HEK293 (cell line): ENCODE measurements around the gene GNG7.

Source experiments
- CTCF ChIA-PET: fragments of 350-600 bp; formaldehyde crosslinking; extraction: SDS; loops from one replicate; lab custom pipeline; 2021; ENCODE audit warnings: antibody characterized with exemption; lab: Yijun Ruan, JAX
- POLR2A ChIA-PET: fragments of 300-600 bp; formaldehyde crosslinking; extraction: SDS; loops from one replicate; lab custom pipeline; 2020; ENCODE audit warnings: antibody characterized with exemption, inconsistent platforms; lab: Yijun Ruan, JAX
- H3K27ac ChIP-seq: fragments of 200-500 bp; sonication (Bioruptor generic); 2 replicates; pipeline ENCODE4 v1.5.1; 2014; ENCODE audit warnings: low read depth, low read length, control low read depth, inconsistent platforms; ENCODE audit errors: extremely low read depth
- H3K36me3 ChIP-seq, 2 experiments: fragments of 200-500 bp in 1 of 2; sonication (Bioruptor generic) in 1 of 2; 1 replicate in 1 of 2; 2 replicates in 1 of 2; pipeline ENCODE4 v1.5.1; 2014 to 2017; ENCODE audit warnings: inconsistent platforms in 2 of 2, low read length in 2 of 2; ENCODE audit not compliant: control insufficient read depth in 2 of 2, insufficient read depth in 1 of 2
- H3K4me1 ChIP-seq: fragments of 200-500 bp; sonication (Bioruptor generic); 2 replicates; pipeline ENCODE4 v1.5.1; 2014; ENCODE audit warnings: mild to moderate bottlenecking, low read length, inconsistent platforms; ENCODE audit not compliant: control insufficient read depth, insufficient read depth
- H3K4me3 ChIP-seq: 2 replicates; pipeline ENCODE4 v1.5.1; 2011; ENCODE audit warnings: low read depth, mild to moderate bottlenecking, control low read depth, low read length, moderate library complexity
- H3K9me3 ChIP-seq: fragments of 200-500 bp; sonication (Bioruptor generic); 2 replicates; pipeline ENCODE4 v1.5.1; 2014; ENCODE audit warnings: low read depth, low read length, inconsistent platforms; ENCODE audit not compliant: control insufficient read depth, insufficient read depth
- HIC1 ChIP-seq: fragments of 450-650 bp; formaldehyde crosslinking; IDR thresholded peaks from 2 replicates; pipeline ENCODE4 v1.5.1; 2016; ENCODE audit warnings: missing biosample characterization, missing genetic modification characterization
- MZF1 ChIP-seq: fragments of 450-650 bp; formaldehyde crosslinking; IDR thresholded peaks from 2 replicates; pipeline ENCODE4 v1.5.1; 2017; ENCODE audit warnings: missing biosample characterization, missing genetic modification characterization, borderline replicate concordance
- PRDM2 ChIP-seq: fragments of 450-650 bp; formaldehyde crosslinking; IDR thresholded peaks from 2 replicates; pipeline ENCODE4 v1.5.1; 2016; ENCODE audit warnings: missing biosample characterization, missing genetic modification characterization, borderline replicate concordance
- PRDM6 ChIP-seq: fragments of 450-650 bp; formaldehyde crosslinking; IDR thresholded peaks from 2 replicates; pipeline ENCODE4 v1.5.1; 2017; ENCODE audit warnings: missing biosample characterization, missing genetic modification characterization
- RBAK ChIP-seq: fragments of 450-650 bp; formaldehyde crosslinking; IDR thresholded peaks from 2 replicates; pipeline ENCODE4 v1.5.1; 2016; ENCODE audit warnings: missing biosample characterization, missing genetic modification characterization
- SCRT2 ChIP-seq: fragments of 450-650 bp; formaldehyde crosslinking; IDR thresholded peaks from 2 replicates; pipeline ENCODE4 v1.5.1; 2016; ENCODE audit warnings: missing biosample characterization, missing genetic modification characterization
- SETDB1 ChIP-seq: IDR thresholded peaks from one replicate; pipeline ENCODE4 v1.6.1; 2017; ENCODE audit warnings: mild to moderate bottlenecking, low read length, moderate library complexity, mixed read lengths; ENCODE audit not compliant: insufficient read length
- SP7 ChIP-seq: fragments of 450-650 bp; formaldehyde crosslinking; IDR thresholded peaks from 2 replicates; pipeline ENCODE4 v1.5.1; 2016; ENCODE audit warnings: missing biosample characterization, missing genetic modification characterization
- ZBTB7A ChIP-seq: fragments of 450-650 bp; formaldehyde crosslinking; IDR thresholded peaks from 2 replicates; pipeline ENCODE4 v1.5.1; 2016; ENCODE audit warnings: low read depth, missing biosample characterization, missing genetic modification characterization
- ZFP3 ChIP-seq: fragments of 450-650 bp; formaldehyde crosslinking; IDR thresholded peaks from 2 replicates; pipeline ENCODE4 v1.5.1; 2016; ENCODE audit warnings: low read depth, missing biosample characterization, missing genetic modification characterization
- ZNF184 ChIP-seq: fragments of 450-650 bp; IDR thresholded peaks from 2 replicates; pipeline ENCODE4 v1.5.1; 2018; ENCODE audit warnings: missing biosample characterization, mild to moderate bottlenecking, missing genetic modification characterization
- ZNF221 ChIP-seq: fragments of 450-650 bp; formaldehyde crosslinking; IDR thresholded peaks from 2 replicates; pipeline ENCODE4 v1.5.1; 2017; ENCODE audit warnings: missing biosample characterization, missing genetic modification characterization, borderline replicate concordance
- ZNF223 ChIP-seq: fragments of 450-650 bp; formaldehyde crosslinking; IDR thresholded peaks from 2 replicates; pipeline ENCODE4 v1.5.1; 2016; ENCODE audit warnings: missing biosample characterization, missing genetic modification characterization
- ZNF274 ChIP-seq, 2 experiments: fragments of 200-500 bp in 1 of 2; fragments of 450-650 bp in 1 of 2; sonication (Bioruptor generic) in 1 of 2; formaldehyde crosslinking in 1 of 2; IDR thresholded peaks; 2 replicates each; pipeline versions ENCODE4 v1.5.1 to v1.6.1; 2014 to 2016; ENCODE audit warnings: borderline replicate concordance in 1 of 2, inconsistent platforms in 1 of 2, low read length in 1 of 2, missing biosample characterization in 1 of 2, missing genetic modification characterization in 1 of 2
- ZNF596 ChIP-seq: fragments of 450-650 bp; IDR thresholded peaks from 2 replicates; pipeline ENCODE4 v1.5.0; 2018; ENCODE audit warnings: missing biosample characterization, mild to moderate bottlenecking, missing genetic modification characterization, moderate library complexity
- ZNF610 ChIP-seq: fragments of 450-650 bp; formaldehyde crosslinking; IDR thresholded peaks from 2 replicates; pipeline ENCODE4 v1.5.1; 2016; ENCODE audit warnings: missing biosample characterization, missing genetic modification characterization, borderline replicate concordance
- ZNF624 ChIP-seq: fragments of 450-650 bp; formaldehyde crosslinking; IDR thresholded peaks from 2 replicates; pipeline ENCODE4 v1.5.1; 2017; ENCODE audit warnings: missing biosample characterization, missing genetic modification characterization
- ZNF704 ChIP-seq: fragments of 450-650 bp; formaldehyde crosslinking; IDR thresholded peaks from 2 replicates; pipeline ENCODE4 v1.5.1; 2016; ENCODE audit warnings: missing biosample characterization, missing genetic modification characterization
- ZNF768 ChIP-seq: fragments of 450-650 bp; formaldehyde crosslinking; IDR thresholded peaks from 2 replicates; pipeline ENCODE4 v1.5.1; 2018; ENCODE audit warnings: missing biosample characterization, mild to moderate bottlenecking, missing genetic modification characterization
- ZNF837 ChIP-seq: fragments of 450-650 bp; formaldehyde crosslinking; IDR thresholded peaks from 2 replicates; pipeline ENCODE4 v1.5.1; 2016; ENCODE audit warnings: missing biosample characterization, missing genetic modification characterization
- ZSCAN30 ChIP-seq: fragments of 450-650 bp; IDR thresholded peaks from 2 replicates; pipeline ENCODE4 v1.5.1; 2018; ENCODE audit warnings: missing biosample characterization, mild to moderate bottlenecking, missing genetic modification characterization, moderate library complexity

GNG7 gene

GRCh38 chr19:2739602-2740313 lies 37.3 kb upstream of the GNG7 start, which contains the start of gene SLC39A3 (continued):
- TF ChIP-seq ZNF274 (IDR thresholded peaks at IDR 0.05; ENCODE audit: low read length): no peak
- no peak for TF ChIP-seq ZNF274 (tag by site-specific recombination; IDR thresholded peaks at IDR 0.05; ENCODE audit: borderline replicate concordance)
- TF ChIP-seq ZBTB7A (tag by site-specific recombination): peak; percentile 94
- peak; percentile 92 for TF ChIP-seq ZNF610
- peak; percentile 99 for TF ChIP-seq ZSCAN30 (tag by site-specific recombination)
- TF ChIP-seq SP7 (tag by site-specific recombination): peak; percentile 89
- peak; percentile 89 for TF ChIP-seq ZNF704
- 0 out of 2 replicates have a peak, but pooled peaks have one; percentile 26 for TF ChIP-seq HIC1 (tag by site-specific recombination)

GRCh38 chr19:2736550-2737190 lies 34.2 kb upstream of the GNG7 start:
- no peaks in the 10 kb centered on the region for H3K4me1 ChIP-seq
- ChIA-PET POLR2A (interaction anchor here (0.6 to 1.0 kb wide), 2 partner anchors 47 to 67 kb away, joined by 3 read pairs; partner anchors contain the start of gene SGTA), CTCF (interaction anchor here (0.6 to 1.6 kb wide), 2 partner anchors 13 to 698 kb away, joined by 3 to 5 read pairs; no protein-coding TSS in a partner anchor)
- TF ChIP-seq PRDM6: no peak
- 0 out of 2 replicates have a peak, but pooled peaks have one; percentile 45 for TF ChIP-seq RBAK (tag by site-specific recombination)
- no peak for TF ChIP-seq MZF1 (tag by site-specific recombination)
- TF ChIP-seq SETDB1: no peak
- TF ChIP-seq ZFP3 (tag by site-specific recombination): no peak
- peak; percentile 26; the same call in 1 of the 2 replicates for TF ChIP-seq ZNF768 (tag by site-specific recombination)
- TF ChIP-seq SCRT2 (tag by site-specific recombination): 0 out of 2 replicates have a peak, but pooled peaks have one; percentile 25
- TF ChIP-seq ZNF624 (tag by site-specific recombination): no peak
- TF ChIP-seq ZNF221 (tag by site-specific recombination): no peak
- no peak for TF ChIP-seq ZNF184
- TF ChIP-seq ZNF223: no peak
- no peak for TF ChIP-seq ZNF837 (tag by site-specific recombination)
- no peak for TF ChIP-seq PRDM2 (tag by site-specific recombination)
- no peak for TF ChIP-seq ZNF596 (tag by site-specific recombination)
- no peaks in the 10 kb centered on the region for H3K9me3 ChIP-seq
- H3K27ac ChIP-seq: no peak overlapping the region
- peaks cover 0 to 50% of the 10 kb centered on the region in 2 experiments; a peak in 2 of 3 replicates for H3K36me3 ChIP-seq
- no peak overlapping the region for H3K4me3 ChIP-seq
